ENCODE data around the gene COLEC12.
"Not testable (repeated sequence)": the region's sequence is repeated elsewhere in the genome, so short reads cannot be mapped to it uniquely, and the experiment has no call there.

Gene COLEC12

DNA sequence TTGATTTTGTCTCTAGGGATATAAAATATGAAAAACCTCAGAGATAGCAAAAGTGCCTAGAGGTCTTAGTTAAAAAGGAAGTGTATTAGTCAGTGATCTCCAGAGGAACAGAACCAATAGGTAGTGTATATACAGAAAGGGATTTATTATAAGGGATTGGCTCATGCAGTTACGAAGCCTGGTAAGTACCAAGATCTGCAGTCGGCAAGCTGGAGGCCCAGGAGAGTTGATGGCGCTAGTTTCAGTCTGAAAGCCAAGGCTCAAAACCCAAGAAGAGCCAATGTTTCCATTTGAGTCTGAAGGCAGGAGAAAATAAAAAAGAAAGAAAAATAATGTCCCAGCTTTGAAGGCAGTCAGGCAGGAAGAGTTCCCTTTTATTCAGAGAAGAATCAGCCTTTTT lies 93.3 kb downstream of the COLEC12 start:
- no peak for DNase-seq

DNA sequence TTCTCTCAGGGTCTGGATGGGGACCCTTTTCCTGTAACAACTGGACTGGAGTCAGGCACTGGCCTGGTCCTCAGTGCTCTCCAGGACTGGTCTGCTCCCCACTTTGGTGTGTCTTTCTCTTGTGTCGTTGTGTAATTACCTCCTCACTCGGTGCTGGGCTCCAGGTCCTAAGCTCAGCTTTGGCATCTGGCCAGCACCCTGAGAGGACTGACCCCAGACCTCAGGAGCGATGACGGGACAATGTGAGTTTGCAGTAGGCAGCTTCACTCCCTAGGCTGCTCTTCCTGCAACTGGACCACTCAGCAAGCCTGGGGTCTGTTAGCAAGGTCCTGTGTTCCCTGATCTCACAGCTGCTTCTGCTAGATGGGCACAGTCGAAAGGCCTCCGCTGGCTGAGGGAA lies 93.8 kb downstream of the COLEC12 start:
- no peak for DNase-seq

DNA sequence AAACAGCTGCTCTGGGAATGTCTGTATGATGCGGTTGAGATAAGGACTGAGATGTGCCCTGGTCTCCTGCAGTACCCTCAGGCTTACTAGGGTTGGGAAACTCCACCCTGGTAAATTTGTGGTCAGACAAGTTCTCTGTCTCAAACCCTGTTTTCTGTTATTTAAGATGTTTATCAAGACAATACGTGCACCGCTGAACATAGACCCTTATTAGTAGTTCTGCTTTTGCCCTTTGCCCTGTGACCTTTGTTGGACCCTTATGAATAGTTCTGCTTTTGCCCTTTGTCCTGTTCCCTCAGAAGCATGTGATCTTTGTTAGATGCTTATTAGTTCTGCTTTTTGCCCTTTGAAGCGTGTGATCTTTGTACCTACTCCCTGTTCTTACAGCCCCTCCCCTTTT lies 95.5 kb downstream of the COLEC12 start:
- not testable (repeated sequence) for DNase-seq

DNA sequence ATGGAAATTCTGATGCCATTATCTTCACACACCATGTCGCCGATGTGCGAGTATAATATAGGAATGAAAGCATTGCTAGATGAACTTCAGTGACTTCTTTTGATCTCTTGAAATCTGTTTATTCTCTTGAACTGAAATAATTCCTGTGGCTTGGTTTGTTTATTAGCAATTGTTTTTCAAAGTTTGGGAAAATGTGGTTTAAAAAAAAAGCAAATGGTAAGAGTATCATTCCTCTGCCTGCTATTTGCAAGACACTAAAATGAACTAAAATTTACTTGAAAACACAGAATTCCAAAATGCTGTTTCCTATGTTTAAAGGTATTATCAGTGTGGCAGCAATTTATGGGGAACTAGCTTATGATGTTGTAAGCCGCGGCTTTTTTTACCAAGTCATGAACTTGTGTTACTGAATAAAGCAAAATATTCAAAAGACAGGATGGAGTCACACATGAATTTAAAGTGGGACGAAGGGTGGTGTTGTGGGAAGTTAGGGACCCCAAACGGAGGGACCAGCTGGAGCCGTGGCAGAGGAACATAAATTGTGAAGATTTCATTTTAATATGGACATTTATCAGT lies 96.4 kb downstream of the COLEC12 start:
- DNase-seq, result no peak

DNA sequence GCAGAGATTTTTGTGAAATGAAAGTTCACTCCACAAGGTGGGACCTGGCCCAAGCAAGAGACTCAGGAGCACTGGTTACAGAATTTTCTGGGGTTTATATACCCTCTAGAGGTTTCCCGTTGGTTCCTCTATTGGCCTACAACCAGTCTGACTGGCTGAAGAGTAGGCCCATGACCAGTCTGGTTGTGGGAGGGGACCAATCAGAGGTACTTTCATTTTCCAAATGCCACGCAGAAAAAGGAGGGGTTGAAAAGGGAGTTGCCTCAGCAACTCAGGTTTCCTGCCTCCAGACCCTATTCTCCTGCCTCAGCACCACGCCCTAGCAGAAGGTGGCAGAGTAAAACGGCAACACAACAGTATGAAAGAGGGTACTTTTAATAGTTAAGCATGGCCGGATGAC lies 98.4 kb downstream of the COLEC12 start:
- no peak for DNase-seq

GRCh38 chr18:400456-400855 lies 100.0 kb downstream of the COLEC12 start:
- DNase-seq, result no peak

DNA sequence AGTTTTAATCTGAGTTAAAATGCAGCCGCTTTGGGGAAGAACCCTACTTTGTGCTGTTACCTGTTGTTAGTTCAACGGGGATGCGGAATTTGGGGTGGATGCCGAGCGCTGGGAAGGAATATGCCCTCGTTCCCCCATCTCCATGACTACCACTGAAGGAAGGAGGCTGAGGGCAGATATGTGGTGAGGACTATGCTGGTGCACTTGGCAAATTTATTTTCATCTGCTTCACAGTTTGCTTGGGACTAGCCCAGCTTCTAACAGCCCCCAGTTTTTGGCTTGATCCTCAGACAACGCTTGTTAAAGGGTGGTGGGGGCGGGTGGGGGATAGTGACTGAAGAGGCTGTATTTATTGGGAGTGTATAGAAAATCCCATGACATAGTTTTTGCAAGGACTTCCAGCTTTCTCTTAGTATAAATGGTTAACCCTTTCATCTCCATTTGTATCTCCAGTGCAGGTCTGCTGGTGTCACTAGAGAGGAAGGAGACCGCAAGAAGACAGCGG lies 100.8 kb downstream of the COLEC12 start:
- DNase-seq, result no peak

- DNase-seq, result no peak
Measured at GRCh38 chr18:398935-399630, 101.4 kb downstream of the COLEC12 start.

DNA sequence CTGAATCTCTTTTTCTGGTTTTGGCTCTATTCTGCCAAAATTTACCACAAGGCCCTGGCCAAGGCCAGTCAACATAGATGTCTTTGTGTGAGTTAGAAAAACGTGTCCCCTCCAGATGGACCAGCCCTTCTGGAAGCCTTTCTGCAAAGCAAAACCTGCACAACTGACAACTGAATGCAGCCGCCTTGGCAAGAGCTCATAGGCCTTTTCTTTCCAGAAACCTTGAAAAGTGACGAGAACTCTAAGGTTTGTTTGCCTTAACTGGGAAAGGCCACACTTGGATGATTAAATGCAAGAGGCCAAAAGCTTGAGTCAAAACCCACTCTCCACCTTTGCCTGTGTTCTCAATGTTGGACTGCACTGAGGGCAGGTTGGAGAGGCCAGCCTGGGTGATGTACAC lies 103.9 kb downstream of the COLEC12 start:
- no peak for DNase-seq

DNA sequence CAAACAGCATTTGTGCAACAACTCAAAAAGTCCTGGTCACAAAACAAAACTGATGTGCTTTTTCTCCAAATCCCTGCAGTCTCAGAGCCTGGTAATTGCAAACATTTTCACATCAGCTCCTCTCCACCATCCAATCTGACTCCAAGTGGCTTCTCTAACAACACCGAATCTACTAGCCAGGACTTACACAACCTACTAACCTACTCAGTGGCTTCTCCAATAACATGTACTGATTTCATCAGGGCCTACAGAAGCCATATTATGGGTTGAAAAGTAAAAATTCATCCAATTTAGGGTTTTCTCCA lies 104.3 kb downstream of the COLEC12 start:
- DNase-seq, result no peak

GRCh38 chr18:395456-396250 lies 104.8 kb downstream of the COLEC12 start:
- no peak for DNase-seq

DNA sequence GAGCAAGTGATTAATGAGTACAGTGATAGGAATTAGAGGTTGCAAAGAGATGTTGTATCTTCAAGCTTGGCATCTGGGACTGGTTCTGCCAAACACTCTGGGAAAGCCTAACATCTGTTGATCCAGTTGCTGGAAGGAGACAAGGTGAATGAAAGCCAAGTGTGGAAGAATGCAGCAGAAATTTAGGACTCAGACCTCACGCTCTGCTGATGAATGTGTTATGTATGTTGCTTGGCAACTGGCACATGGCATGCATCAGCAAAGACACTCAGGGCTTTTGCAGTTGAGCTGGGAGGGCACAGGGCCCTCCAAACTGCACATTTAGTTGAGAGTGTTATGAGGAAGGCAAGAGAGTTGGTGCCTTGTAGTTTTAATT lies 105.5 kb downstream of the COLEC12 start:
- DNase-seq, result no peak

DNA sequence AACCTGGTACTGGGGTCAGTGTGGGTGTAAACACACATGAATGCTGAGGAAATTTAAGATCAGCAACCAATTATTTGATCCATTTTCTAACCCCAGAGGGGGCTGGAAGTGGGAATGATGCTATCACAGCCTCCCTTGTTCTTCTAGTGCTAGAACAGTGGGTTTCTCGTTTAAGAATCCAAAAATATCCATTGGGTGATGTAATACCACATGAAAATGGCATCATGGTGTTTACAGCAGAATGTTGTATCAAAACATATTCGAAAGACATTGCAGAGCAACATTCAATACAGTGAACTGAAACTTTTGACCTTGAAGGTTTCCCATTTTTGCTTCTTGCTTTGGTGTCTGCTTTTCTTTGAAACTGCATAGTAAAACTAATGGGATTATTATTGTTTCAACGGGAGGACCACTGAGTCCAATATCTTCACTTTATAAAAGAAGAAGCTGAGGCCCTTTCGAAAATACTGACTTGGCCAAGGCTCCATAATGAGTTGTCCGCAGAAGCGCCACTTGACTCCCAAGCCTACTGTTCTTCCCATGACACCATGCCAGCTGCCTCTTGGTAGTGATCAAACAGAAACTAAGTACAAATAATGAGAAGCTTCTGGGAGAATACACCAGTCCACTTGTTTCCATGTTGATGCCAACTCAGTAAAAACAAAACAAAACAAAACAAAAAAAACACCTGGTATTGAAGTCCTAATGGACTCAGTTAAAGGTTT lies 106.1 kb downstream of the COLEC12 start:
- no peak for DNase-seq

GRCh38 chr18:393574-393957 lies 106.9 kb downstream of the COLEC12 start:
- no peak for DNase-seq

DNA sequence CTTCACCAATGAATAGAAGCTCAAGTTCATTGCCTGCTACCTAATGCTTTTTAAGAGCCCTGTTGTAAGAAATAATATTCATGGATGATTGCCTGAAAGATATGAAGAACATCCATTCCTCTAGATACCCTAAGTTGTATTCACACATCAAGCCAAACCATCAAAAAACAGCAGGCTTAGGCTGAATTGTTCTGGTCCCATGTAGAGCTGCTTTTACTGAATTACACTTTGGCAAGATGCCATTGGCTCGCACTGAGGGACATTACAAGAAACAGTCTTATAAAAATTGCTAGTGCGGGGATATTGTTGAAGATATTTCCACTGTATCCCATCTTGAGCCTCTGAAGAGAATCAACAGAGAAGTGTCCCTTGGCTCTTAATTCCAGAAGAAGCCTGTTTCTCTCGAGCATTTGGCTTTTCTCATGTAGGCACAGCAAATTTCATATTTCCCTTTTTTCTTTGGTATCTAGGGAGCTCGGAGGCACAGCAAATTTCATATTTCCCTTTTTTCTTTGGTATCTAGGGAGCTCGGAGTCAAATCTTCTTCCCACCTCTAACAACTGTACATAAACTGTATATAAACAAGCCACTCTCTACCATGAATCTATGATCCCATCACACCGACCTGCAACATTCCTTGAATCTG lies 107.5 kb downstream of the COLEC12 start:
- DNase-seq, result no peak

DNA sequence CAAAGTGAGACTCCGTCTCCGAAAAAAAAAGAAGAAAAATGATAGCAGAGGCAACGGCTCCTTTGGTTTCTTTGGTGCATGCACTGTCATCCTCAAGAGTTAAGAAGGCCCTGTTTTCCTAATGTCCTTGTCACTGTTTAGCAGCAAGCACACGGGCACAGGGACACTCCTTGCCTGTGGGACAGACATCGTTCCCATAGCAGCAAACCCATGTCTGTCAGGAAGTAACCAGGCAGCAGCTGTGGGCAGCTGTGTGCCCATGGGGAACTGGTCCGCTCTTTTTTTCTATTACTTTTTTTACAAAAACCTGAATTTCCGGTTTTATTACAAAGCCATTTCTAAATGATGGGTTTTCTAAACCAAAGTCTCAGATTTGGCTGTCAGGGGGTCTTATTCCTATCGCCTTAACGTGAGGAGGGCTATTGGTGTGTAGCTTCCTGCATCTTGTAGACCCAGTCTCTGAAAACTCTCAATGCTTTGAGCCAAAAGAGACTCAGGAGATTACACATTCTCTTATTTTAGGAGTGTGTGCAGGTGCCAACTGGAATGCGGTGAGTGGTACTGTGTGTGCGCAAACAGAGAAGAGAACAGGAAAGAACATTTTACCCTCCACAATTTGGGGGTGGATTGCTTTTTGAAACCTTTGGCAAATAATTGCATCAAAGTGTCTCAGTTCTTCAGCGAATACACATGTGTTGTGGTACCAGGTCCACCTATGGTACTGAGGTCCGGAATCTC lies 109.6 kb downstream of the COLEC12 start:
- no peak for DNase-seq

GRCh38 chr18:389658-390357 lies 110.7 kb downstream of the COLEC12 start:
- no peak for DNase-seq

- DNase-seq, result no peak
Measured at GRCh38 chr18:388200-388599, 112.3 kb downstream of the COLEC12 start.

GRCh38 chr18:386994-387393 lies 113.5 kb downstream of the COLEC12 start:
- DNase-seq, result no peak

DNA sequence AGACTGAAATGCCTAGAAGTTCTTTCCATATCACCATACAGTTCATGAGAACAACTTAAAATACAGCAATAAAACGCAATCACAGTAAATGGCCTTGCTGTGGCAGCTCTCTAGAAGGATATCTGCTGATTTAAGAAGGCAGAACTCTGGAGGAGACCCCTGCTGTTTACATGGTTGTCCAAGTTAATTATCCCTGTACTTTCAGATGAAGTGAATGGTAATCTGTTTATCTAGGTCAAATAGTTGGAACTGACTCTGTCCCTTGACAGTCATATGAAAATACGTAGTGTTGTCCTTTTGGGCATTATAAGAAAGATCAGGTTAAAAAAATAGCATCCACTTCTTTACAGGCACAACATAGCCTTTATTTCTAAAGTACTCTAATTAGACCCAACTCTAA lies 115.6 kb downstream of the COLEC12 start:
- no peak for DNase-seq

GRCh38 chr18:383135-383534 lies 117.4 kb downstream of the COLEC12 start:
- DNase-seq, result no peak

All from NCI-H526 (cell line).